Neural cell (in vitro differentiated cells): Measurements from ENCODE around the gene MBNL2. TPM values are rescaled to one million over a fixed set of nuclear protein-coding genes. Genes with fewer than 3 reads are reported as not detected.

Source experiments
- H2AFZ ChIP-seq: fragments of 200-600, 300-800 bp; sonication (generic), shearing (Covaris generic); 2 replicates; pipeline ENCODE4 v1.6.0; 2014; ENCODE audit warnings: low read depth, mild to moderate bottlenecking, antibody characterized with exemption, low read length, moderate library complexity
- H3F3A ChIP-seq: fragments of 200-600 bp; shearing (Covaris generic); 2 replicates; pipeline ENCODE4 v1.6.1; 2016; ENCODE audit warnings: mild to moderate bottlenecking, moderate library complexity, mixed read lengths, antibody characterized with exemption, low read length; ENCODE audit not compliant: insufficient read depth, poor library complexity, severe bottlenecking
- H3K27ac ChIP-seq: fragments of 200-600, 300-800 bp; sonication (generic), shearing (Covaris generic); 2 replicates; pipeline ENCODE4 v1.5.1; 2014; ENCODE audit warnings: mild to moderate bottlenecking, low read length, moderate library complexity
- H3K27me3 ChIP-seq: fragments of 300-800, 200-600 bp; sonication (generic), shearing (Covaris generic); 2 replicates; pipeline ENCODE4 v1.6.0; 2014; ENCODE audit warnings: mild to moderate bottlenecking, low read depth, low read length, moderate library complexity; ENCODE audit not compliant: insufficient read depth
- H3K36me3 ChIP-seq: fragments of 300-800, 200-600 bp; sonication (generic), shearing (Covaris generic); 2 replicates; pipeline ENCODE4 v1.5.1; 2014; ENCODE audit warnings: mild to moderate bottlenecking, antibody characterized with exemption, low read length, moderate library complexity; ENCODE audit not compliant: insufficient read depth
- H3K4me2 ChIP-seq: fragments of 300-800, 200-600 bp; sonication (generic), shearing (Covaris generic); 2 replicates; pipeline ENCODE4 v1.6.0; 2014; ENCODE audit warnings: mild to moderate bottlenecking, low read length
- H3K4me3 ChIP-seq: fragments of 300-800, 200-600 bp; sonication (generic), shearing (Covaris generic); 2 replicates; pipeline ENCODE4 v1.5.1; 2014; ENCODE audit warnings: mild to moderate bottlenecking, low read length, moderate library complexity
- H3K79me2 ChIP-seq: fragments of 200-600 bp; shearing (Covaris generic); replicated peaks from 2 replicates; pipeline ENCODE4 v1.6.0; 2014; ENCODE audit warnings: mild to moderate bottlenecking, low read length, moderate library complexity; ENCODE audit not compliant: insufficient read depth
- H3K9ac ChIP-seq: fragments of 300-800, 200-600 bp; sonication (generic), shearing (Covaris generic); 2 replicates; pipeline ENCODE4 v1.6.1; 2016; ENCODE audit warnings: mild to moderate bottlenecking, low read length, mixed read lengths
- H3K9me2 ChIP-seq: fragments of 200-600 bp; shearing (Covaris generic); 2 replicates; pipeline ENCODE4 v1.6.1; 2016; ENCODE audit warnings: mild to moderate bottlenecking, low read length, mixed read lengths; ENCODE audit not compliant: insufficient read depth
- H3K9me3 ChIP-seq: fragments of 200-600, 300-800 bp; sonication (generic), shearing (Covaris generic); 2 replicates; pipeline ENCODE4 v1.6.1; 2016; ENCODE audit warnings: mild to moderate bottlenecking, mixed run types, low read length, moderate library complexity, mixed read lengths
- H4K20me1 ChIP-seq: fragments of 200-600 bp; shearing (Covaris generic); 2 replicates; pipeline ENCODE4 v1.6.1; 2016; ENCODE audit warnings: mild to moderate bottlenecking, mixed run types; ENCODE audit not compliant: insufficient read depth
- CTCF ChIP-seq: fragments of 450-650 bp; IDR thresholded peaks from 2 replicates; pipeline ENCODE4 v1.5.1; 2014; ENCODE audit warnings: antibody characterized with exemption, mild to moderate bottlenecking, moderate library complexity; ENCODE audit not compliant: poor library complexity, severe bottlenecking
- EP300 ChIP-seq: fragments of 450-650 bp; conservative IDR thresholded peaks from 2 replicates; pipeline ENCODE4 v1.6.1; 2014; ENCODE audit warnings: antibody characterized with exemption, mild to moderate bottlenecking, moderate library complexity; ENCODE audit not compliant: poor library complexity, severe bottlenecking
- EZH2 ChIP-seq: fragments of 200-600, 300-800 bp; shearing (Covaris generic), sonication (generic); IDR thresholded peaks from 2 replicates; pipeline ENCODE4 v1.6.1; 2014; ENCODE audit warnings: antibody characterized with exemption, low read length, borderline replicate concordance, mild to moderate bottlenecking; ENCODE audit not compliant: insufficient read depth, poor library complexity, severe bottlenecking
- MXI1 ChIP-seq: fragments of 450-650 bp; conservative IDR thresholded peaks from 2 replicates; pipeline ENCODE4 v1.6.1; 2014; ENCODE audit warnings: antibody characterized with exemption, mild to moderate bottlenecking; ENCODE audit not compliant: poor library complexity, severe bottlenecking
- POLR2AphosphoS5 ChIP-seq: IDR thresholded peaks from 2 replicates; pipeline ENCODE4 v1.6.1; 2012
- RAD21 ChIP-seq: fragments of 450-650 bp; conservative IDR thresholded peaks from 2 replicates; pipeline ENCODE4 v1.6.1; 2014; ENCODE audit warnings: antibody characterized with exemption, mild to moderate bottlenecking, moderate library complexity
- REST ChIP-seq: IDR thresholded peaks from 2 replicates; pipeline ENCODE4 v1.6.1; 2012; ENCODE audit warnings: borderline replicate concordance
- SMC3 ChIP-seq: fragments of 450-650 bp; conservative IDR thresholded peaks from 2 replicates; pipeline ENCODE4 v1.6.1; 2014; ENCODE audit warnings: antibody characterized with exemption, mild to moderate bottlenecking, moderate library complexity; ENCODE audit not compliant: poor library complexity
- TAF1 ChIP-seq: IDR thresholded peaks from 2 replicates; pipeline ENCODE4 v1.6.1; 2012; ENCODE audit warnings: low read depth
- polyA plus RNA-seq: library from polyadenylated mRNA; depleted of rRNA; stranded (reverse); fragments of >200 nt; gene quantifications from 2 replicates; pipeline ENCODE4 v1.2.3, GENCODE V29; 2014

MBNL2 gene
- polyA plus RNA-seq, 1 donor from 2014 or later = 4.3 TPM

GRCh38 chr13:97229699-97230098 lies 7.6 kb downstream of the MBNL2 start:
- H4K20me1 ChIP-seq = no peaks in the 10 kb centered on the region
- peaks cover 23% of the 10 kb centered on the region for H3K79me2 ChIP-seq
- no peak overlapping the region for H3K27ac ChIP-seq
- no peak overlapping the region for H3K4me3 ChIP-seq
- no peak overlapping the region for H3K9ac ChIP-seq
- H3K9me3 ChIP-seq = no peaks in the 10 kb centered on the region
- no peak overlapping the region for H3K4me2 ChIP-seq
- no peaks in the 10 kb centered on the region for H3F3A ChIP-seq
- TF ChIP-seq MXI1 = no peak
- TF ChIP-seq SMC3 = no peak
- no peak for TF ChIP-seq CTCF
- no peak for TF ChIP-seq REST
- no peak for TF ChIP-seq RAD21
- no peak for TF ChIP-seq POLR2AphosphoS5
- TF ChIP-seq EP300 = no peak
- no peak for TF ChIP-seq TAF1
- TF ChIP-seq EZH2 = no peak
- no peaks in the 10 kb centered on the region for H3K36me3 ChIP-seq
- no peak overlapping the region for H2AFZ ChIP-seq
- no peaks in the 10 kb centered on the region for H3K9me2 ChIP-seq
- no peaks in the 10 kb centered on the region for H3K27me3 ChIP-seq

GRCh38 chr13:97231118-97231828 lies 9.1 kb downstream of the MBNL2 start:
- no peak for TF ChIP-seq TAF1
- no peak for TF ChIP-seq RAD21
- no peaks in the 10 kb centered on the region for H3K9me3 ChIP-seq
- no peak overlapping the region for H3K27ac ChIP-seq
- no peaks in the 10 kb centered on the region for H3K36me3 ChIP-seq
- no peak overlapping the region for H2AFZ ChIP-seq
- no peaks in the 10 kb centered on the region for H4K20me1 ChIP-seq
- no peaks in the 10 kb centered on the region for H3F3A ChIP-seq
- H3K9me2 ChIP-seq = no peaks in the 10 kb centered on the region
- H3K4me3 ChIP-seq = no peak overlapping the region
- no peak overlapping the region for H3K9ac ChIP-seq
- no peak overlapping the region for H3K4me2 ChIP-seq
- peaks cover 12% of the 10 kb centered on the region for H3K79me2 ChIP-seq
- H3K27me3 ChIP-seq = no peaks in the 10 kb centered on the region

GRCh38 chr13:97231829-97232196 lies 9.7 kb downstream of the MBNL2 start:
- no peaks in the 10 kb centered on the region for H3K9me2 ChIP-seq
- peaks cover 12% of the 10 kb centered on the region for H3K79me2 ChIP-seq
- H3K4me2 ChIP-seq = no peak overlapping the region
- H2AFZ ChIP-seq = no peak overlapping the region
- no peak overlapping the region for H3K9ac ChIP-seq
- H3F3A ChIP-seq = no peaks in the 10 kb centered on the region
- H3K4me3 ChIP-seq = no peak overlapping the region
- H3K36me3 ChIP-seq = no peaks in the 10 kb centered on the region
- H4K20me1 ChIP-seq = no peaks in the 10 kb centered on the region
- H3K9me3 ChIP-seq = no peaks in the 10 kb centered on the region
- TF ChIP-seq TAF1 (no peak), POLR2AphosphoS5 (no peak), REST (no peak), SMC3 (no peak), RAD21 (no peak), MXI1 (no peak), EP300 (no peak)
- no peak overlapping the region for H3K27ac ChIP-seq
- no peaks in the 10 kb centered on the region for H3K27me3 ChIP-seq
